CD4-positive, alpha-beta T cell treated with Interleukin-6 for 4 hours (primary cell): ENCODE results near the gene IQCB1.
A peak's percentile ranks its signal among the peaks of the same experiment; 100 is the strongest.
"Not testable (repeated sequence)": the region's sequence is repeated elsewhere in the genome, so short reads cannot be mapped to it uniquely, and the experiment has no call there.

Experiments used
- DNase-seq: peaks from one replicate; pipeline ENCODE4 v3.0.0-alpha.2; 2020; ENCODE audit warnings: mixed read lengths

The IQCB1 gene

DNA sequence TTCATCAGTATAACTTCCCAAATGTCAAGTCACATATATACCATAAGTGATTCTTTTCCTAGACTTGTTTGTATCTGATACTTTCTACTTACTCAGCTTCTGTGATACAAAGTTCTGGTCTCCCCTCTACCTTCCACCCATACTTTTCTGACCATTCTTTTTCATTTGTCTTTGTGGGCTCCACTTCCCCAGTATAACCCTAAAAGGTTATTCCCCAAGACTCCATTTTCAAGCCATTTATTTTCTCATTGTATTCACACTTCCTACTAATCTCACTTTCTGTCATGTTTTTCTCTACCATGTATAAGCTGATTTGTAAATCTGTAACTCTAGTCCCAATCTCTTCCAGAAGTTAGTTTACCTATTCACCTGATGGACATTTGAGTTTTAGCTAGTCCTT lies 34.0 kb downstream of the IQCB1 start:
- DNase-seq, result no peak

DNA sequence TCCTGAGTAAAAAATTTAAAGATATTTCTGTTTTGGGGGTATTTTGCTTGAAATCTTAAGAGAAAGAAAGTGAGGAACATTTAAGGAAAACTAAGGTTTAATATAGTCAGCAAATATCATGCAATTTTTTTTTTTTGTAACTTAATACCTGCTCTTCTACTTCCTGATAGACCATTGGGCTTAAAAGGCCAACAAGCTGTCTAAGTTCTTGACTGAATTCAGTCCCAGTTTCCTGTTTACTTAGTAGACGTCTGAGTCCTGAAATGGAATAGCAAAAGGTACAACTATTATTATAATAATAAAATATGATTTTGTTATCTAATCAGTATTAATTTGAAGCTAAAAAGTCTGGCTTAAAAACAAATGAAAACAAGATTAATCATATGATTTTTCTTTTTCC lies 37.9 kb downstream of the IQCB1 start:
- no peak for DNase-seq

DNA sequence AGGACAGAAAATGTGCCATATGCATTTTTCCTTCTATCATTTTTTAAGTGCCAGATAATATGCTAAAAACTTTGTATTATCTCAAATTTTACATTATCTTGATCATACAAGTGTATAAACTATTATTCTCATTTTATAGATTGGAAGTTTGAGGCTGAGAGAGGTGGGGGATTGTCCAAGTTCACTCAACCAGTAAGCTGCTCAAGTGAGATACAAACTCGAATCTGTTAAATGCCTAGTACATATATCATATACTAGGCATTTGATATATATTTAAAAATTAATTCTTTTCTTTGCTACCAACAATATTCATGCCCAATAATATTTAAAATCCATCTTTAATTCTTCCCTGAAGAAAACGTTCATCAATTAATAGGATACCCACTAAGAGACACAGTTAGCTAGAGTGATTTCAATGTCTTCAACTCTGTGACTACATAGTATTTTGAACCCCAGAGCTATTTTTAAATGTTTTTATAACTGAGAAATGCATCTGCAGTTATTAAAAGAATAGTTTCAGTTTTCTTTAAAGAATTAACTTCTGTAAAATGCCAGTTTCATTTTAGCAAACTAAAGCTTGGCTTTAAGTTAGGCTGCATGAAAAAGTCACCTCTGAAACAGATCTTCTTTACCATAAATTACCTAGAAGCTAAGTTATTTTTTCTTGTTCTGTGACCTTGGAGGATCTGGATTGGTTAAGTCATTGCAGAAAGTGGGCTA lies 40.4 kb downstream of the IQCB1 start:
- no peak for DNase-seq

- no peak for DNase-seq
Observed at GRCh38 chr3:121793078-121793477, 41.8 kb downstream of the IQCB1 start.

DNA sequence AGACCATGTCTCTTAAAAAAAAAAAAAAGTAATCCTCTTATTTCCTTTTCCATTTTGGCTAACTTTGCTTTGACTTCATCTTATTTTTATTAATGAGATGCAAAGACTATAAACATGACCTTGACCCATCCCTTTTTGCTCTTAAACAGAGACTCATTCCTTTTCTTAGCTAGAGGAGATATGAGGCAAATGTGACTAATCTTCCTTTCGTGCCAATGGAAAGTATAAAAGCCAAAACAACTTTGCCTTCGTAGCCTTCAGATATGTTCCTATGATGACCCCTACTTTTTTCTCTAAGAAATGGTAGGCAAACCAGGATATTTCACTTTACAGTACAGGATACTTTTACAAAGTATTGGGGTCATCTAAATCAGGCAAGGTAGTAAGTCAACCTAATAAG lies 48.4 kb downstream of the IQCB1 start:
- DNase-seq, result no peak

DNA sequence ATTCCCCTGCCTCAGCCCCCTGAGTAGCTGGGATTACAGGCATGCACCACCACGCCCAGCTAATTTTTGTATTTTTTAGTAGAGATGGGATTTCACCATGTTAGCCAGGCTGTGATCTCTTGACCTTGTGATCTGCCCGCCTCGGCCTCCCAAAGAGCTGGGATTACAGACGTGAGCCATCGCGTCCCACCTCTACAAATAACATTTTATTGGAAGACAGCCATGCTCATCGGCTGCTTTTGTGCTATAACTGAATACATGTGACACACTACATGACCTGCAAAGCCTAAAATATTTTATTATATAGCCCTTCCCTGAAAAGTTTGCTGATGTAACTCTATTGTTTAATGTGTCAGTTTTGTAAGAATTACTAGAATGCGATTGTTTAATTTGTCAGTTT lies 52.1 kb downstream of the IQCB1 start:
- not testable (repeated sequence) for DNase-seq

DNA sequence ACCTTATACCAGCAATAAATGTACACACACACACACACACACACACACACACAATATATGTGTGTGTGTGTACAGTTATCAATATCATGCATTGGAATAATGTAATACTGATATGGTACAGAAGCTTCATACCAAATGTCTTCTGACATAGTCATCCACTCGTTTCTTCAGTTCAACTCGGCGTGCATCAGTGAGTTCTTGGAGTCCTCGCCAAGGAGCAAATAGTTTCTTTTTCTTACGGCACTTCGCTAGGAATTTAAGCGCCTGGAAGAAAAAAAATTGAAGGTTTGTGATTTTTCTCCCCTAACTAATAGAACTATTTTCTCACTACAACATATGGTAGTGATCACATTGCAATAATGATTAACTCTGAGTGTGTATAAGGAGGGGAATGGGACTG lies 53.2 kb downstream of the IQCB1 start:
- no peak for DNase-seq

DNA sequence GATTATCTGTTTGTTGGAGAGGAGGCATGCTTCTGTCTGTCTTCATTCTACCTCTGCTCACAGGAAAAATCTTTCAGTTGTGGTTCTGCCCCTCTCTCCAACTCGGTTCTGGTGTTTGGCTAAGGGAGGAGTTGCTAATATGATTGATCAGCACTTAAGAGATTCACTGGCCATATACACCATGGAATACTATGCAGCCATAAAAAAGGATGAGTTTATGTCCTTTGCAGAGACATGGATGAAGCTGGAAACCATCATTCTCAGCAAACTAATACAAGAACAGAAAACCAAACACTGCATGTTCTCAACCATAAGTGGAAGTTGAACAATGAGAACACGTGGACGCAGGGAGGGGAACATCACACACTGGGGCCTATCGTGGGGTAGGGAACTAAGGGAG lies 59.8 kb downstream of the IQCB1 start:
- not testable (repeated sequence) for DNase-seq

DNA sequence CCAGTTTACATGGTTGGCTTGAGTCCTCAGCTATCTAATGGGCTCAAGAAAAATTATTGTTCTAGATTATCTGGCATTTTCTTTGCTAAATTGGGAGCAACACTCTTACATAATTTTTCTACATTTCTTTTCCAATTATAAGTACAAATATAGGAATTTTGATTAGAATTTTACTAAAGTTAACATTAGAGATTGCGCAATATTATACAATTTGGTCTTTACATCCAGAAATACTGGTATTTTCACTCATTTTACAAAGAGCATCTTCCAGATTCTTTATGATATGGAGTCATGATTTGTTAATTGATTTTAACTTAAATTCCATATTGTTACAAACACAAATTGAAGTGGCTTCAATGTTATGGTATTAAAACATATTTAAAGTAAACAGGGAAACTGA lies 65.6 kb downstream of the IQCB1 start:
- DNase-seq, result no peak

- no peak for DNase-seq
Observed at GRCh38 chr3:121768452-121768851, 66.4 kb downstream of the IQCB1 start.

- no peak for DNase-seq
Observed at GRCh38 chr3:121759541-121760202, 75.2 kb downstream of the IQCB1 start.

GRCh38 chr3:121758727-121759450 lies 76.0 kb downstream of the IQCB1 start:
- no peak for DNase-seq

- DNase-seq, result no peak
Observed at GRCh38 chr3:121757812-121758545, 76.9 kb downstream of the IQCB1 start.

DNA sequence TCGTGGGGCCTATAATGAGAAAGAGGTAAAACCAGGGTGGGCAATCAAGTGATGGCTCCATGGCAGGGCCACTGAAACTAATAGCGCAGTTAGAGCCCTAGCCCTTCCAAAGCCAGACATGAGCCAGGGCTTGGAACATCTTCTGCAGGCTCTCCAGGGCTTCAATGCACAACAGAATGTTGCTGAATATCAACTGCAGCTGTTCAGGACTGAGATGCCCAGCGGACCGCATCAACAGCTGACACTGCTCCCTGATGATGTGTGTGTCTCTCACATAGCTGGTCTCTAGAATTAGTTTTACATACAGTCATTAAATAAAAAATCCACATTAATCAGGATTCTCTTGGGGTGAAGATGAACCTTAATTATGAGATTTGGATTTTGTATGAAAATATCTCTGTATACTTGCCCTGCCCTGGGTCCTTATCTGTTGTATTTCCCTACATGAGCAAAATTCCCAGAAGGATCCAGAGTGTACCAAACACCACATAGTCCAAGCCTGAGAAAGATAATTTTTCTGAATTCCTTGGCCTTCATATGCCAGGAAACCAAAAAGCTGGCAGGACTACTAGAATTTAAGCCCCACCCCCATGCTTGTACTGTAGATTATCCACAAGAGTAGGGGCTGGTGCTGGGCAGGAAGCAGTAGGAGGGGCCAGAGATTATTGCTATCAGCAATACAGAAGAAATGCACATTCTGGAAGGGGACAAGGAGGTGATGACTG lies 77.6 kb downstream of the IQCB1 start:
- no peak for DNase-seq

GRCh38 chr3:121752772-121753171 lies 82.1 kb downstream of the IQCB1 start:
- no peak for DNase-seq

- DNase-seq, result no peak
Observed at GRCh38 chr3:121752261-121752660, 82.6 kb downstream of the IQCB1 start.

DNA sequence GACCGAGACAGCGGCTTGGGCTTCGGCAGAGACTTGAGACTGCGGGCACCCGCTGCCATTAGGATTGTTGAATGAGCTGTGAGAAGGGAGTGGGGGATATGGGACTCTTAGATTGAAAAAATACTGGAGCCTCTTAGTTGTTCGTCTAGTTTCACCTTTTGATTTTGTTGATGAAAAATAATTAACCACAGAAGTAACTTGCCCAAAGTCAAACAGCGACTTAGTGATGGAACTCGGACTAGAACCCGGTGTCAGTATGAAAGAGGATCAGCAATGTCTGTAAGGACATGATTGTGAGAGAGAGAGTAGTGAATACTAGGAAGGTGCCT lies 84.8 kb downstream of the IQCB1 start:
- no peak for DNase-seq

DNA sequence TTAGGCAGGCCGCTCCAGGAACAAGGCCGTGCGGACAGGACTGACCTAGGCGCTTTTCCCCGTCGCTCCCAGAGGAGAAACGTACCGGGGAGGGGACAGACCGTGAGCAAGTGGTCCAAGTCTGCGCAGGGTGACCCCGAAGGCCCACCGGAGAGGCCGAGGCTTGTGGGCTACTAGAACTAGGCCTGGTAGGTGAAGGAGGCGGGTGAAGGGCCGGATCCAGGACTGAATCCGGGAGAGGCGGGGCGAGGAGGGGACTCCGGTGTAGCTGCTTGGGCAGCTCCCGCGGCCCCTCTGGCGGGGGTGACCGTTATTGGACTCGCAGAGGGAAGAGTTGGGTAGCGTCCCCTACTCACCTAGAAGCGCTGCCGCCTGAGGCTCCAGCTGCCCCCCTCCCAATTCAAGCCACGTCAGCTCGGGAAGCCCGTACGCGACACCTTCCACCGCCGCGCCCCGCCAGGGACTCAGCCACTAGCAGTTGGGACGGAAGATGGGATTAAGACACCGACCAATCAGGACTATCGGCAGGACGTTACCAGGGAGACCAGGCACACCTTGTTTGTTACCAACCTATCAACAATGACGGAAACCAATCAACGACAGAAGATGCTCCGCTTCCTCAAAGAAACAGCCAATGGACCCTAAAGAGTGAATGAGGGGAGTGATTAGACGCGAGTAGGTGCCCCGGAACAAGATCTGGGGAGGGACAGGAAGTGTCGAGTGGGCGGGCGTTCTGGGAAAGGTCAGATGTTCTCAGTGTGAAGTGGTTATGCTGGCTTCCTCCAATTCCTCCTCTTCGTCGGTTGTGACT lies 85.4 kb downstream of the IQCB1 start, which contains the start of gene GOLGB1:
Gene GOLGB1, minus strand, starts transcription at position 466 of the 811 bp plus-strand sequence. CDS start 18,770 bp downstream, outside the sequence.
- DNase-seq, result peak; percentile 91

DNA sequence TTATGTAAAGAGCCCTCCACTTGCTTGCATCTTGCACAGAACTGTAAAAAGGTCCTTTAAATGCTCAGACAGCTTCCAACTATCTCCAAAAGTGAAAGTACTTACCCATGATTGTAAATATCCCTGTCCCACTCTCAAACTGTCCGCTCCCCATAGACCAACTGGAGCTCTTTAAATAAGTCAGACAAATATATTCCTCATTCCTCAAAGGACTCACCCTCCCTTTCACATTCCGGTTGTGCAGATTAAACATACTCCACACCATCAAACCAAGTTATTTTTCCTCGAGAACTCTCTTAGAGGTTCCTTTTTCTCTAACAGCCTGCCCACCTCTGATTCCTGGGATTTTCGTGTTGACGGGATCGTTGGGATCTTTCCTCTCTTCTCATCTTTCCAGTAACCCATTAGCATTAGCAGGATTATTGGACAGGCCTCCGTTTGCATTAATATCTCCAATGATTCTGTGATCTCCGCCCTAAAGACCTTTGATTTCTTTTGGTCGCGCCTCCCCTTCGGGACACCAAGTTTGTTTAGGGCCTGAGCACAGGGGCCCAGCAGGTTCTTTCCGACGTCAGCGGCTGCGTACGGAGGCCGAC lies 86.1 kb downstream of the IQCB1 start:
- no peak for DNase-seq

GRCh38 chr3:121747976-121748375 lies 86.9 kb downstream of the IQCB1 start:
- DNase-seq, result no peak

DNA sequence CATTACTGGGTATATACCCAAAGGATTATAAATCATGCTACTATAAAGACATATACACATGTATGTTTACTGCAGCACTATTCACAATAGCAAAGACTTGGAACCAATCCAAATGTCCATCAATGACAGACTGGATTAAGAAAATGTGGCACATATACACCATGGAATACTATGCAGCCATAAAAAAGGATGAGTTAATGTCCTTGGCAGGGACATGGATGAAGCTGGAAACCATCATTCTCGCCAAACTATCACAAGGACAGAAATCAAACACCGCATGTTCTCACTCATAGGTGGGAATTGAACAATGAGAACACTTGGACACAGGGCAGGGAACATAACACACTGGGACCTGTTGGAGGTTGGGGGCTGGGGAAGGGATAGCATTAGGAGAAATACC lies 91.8 kb downstream of the IQCB1 start:
- DNase-seq, result not testable (repeated sequence)
